GM12875 (cell line): ENCODE data around the gene PYROXD2.

Experiments
- H3K4me3 ChIP-seq: one replicate; pipeline ENCODE4 v1.5.1; 2011; ENCODE audit warnings: low read depth, low read length, control low read depth
- TF ChIP-seq, protein P1 (sequence below): IDR thresholded peaks from 2 replicates; pipeline ENCODE4 v1.5.1; 2011; ENCODE audit warnings: low read depth, mild to moderate bottlenecking, control low read depth, inconsistent platforms, low read length, moderate library complexity, borderline replicate concordance; ENCODE audit not compliant: insufficient read depth

The PYROXD2 gene

GRCh38 chr10:98404571-98405359 lies 10.2 kb downstream of the PYROXD2 start:
- TF ChIP-seq, protein P1, sequence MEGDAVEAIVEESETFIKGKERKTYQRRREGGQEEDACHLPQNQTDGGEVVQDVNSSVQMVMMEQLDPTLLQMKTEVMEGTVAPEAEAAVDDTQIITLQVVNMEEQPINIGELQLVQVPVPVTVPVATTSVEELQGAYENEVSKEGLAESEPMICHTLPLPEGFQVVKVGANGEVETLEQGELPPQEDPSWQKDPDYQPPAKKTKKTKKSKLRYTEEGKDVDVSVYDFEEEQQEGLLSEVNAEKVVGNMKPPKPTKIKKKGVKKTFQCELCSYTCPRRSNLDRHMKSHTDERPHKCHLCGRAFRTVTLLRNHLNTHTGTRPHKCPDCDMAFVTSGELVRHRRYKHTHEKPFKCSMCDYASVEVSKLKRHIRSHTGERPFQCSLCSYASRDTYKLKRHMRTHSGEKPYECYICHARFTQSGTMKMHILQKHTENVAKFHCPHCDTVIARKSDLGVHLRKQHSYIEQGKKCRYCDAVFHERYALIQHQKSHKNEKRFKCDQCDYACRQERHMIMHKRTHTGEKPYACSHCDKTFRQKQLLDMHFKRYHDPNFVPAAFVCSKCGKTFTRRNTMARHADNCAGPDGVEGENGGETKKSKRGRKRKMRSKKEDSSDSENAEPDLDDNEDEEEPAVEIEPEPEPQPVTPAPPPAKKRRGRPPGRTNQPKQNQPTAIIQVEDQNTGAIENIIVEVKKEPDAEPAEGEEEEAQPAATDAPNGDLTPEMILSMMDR = no peak
- H3K4me3 ChIP-seq = no peak overlapping the region

- no peak overlapping the region for H3K4me3 ChIP-seq
- TF ChIP-seq, protein P1 = no peak
Observed at GRCh38 chr10:98403812-98404504, 11.0 kb downstream of the PYROXD2 start.

GRCh38 chr10:98402931-98403718 lies 11.9 kb downstream of the PYROXD2 start:
- TF ChIP-seq, protein P1 = no peak
- no peak overlapping the region for H3K4me3 ChIP-seq

GRCh38 chr10:98402478-98402877 lies 12.5 kb downstream of the PYROXD2 start:
- TF ChIP-seq, protein P1 = no peak

DNA sequence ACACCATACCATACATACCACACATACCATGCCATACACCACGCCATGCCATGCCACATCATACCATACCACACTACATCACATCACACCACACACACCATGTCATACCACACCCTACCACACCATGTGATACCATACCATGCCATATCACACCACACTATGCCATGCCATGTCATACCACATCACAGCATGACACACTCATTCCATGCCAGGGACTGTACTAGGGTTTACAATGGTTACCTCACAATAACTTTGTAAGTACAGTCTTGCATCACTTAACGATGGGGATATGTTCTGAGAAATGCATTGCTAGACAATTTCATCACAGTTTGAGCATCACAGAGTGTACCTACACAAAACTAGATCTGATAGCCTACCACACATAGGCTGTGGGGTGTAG lies 14.5 kb downstream of the PYROXD2 start:
- TF ChIP-seq, protein P1 = no peak

More at GRCh38 chr10:98402478-98402877, 12.5 kb downstream of the PYROXD2 start:
- H3K4me3 ChIP-seq = no peak overlapping the region

GRCh38 chr10:98399784-98400183 lies 15.2 kb downstream of the PYROXD2 start:
- TF ChIP-seq, protein P1 = no peak
- no peak overlapping the region for H3K4me3 ChIP-seq

More for the DNA sequence above, 14.5 kb downstream of the PYROXD2 start:
- no peak overlapping the region for H3K4me3 ChIP-seq
